Karpas-422 (cell line): ENCODE results near the gene SNX33. TPM values are rescaled to one million over a fixed set of nuclear protein-coding genes. Genes with fewer than 3 reads are reported as not detected.
A peak's percentile ranks its signal among the peaks of the same experiment; 100 is the strongest.

Source experiments
- DNase-seq: peaks from one replicate; pipeline ENCODE4 v3.0.0-alpha.2; 2015
- H2AFZ ChIP-seq: fragments of 200-600 bp; sonication (generic); 2 replicates; pipeline ENCODE4 v1.6.1; 2014; ENCODE audit warnings: antibody characterized with exemption, low read length, mixed read lengths
- H3K27ac ChIP-seq: fragments of 200-600 bp; sonication (generic); 2 replicates; pipeline ENCODE4 v1.5.1; 2014; ENCODE audit warnings: mild to moderate bottlenecking, low read length, moderate library complexity
- H3K27me3 ChIP-seq: fragments of 200-600 bp; sonication (generic); 2 replicates; pipeline ENCODE4 v1.6.1; 2014; ENCODE audit warnings: low read length, mixed read lengths
- H3K36me3 ChIP-seq: fragments of 200-600 bp; sonication (generic); 2 replicates; pipeline ENCODE4 v1.6.1; 2014; ENCODE audit warnings: low read length, mixed read lengths; ENCODE audit not compliant: insufficient read depth
- H3K4me1 ChIP-seq: fragments of 200-600 bp; sonication (generic); 2 replicates; pipeline ENCODE4 v1.6.1; 2014; ENCODE audit warnings: mild to moderate bottlenecking, low read length, mixed read lengths
- H3K4me2 ChIP-seq: fragments of 200-600 bp; sonication (generic); 2 replicates; pipeline ENCODE4 v1.6.1; 2014; ENCODE audit warnings: low read length, low read depth, mild to moderate bottlenecking; ENCODE audit not compliant: poor library complexity, severe bottlenecking
- H3K4me3 ChIP-seq: fragments of 200-600 bp; sonication (generic); 2 replicates; pipeline ENCODE4 v1.5.1; 2014; ENCODE audit warnings: mild to moderate bottlenecking, antibody characterized with exemption, low read length, mixed read lengths
- H3K79me2 ChIP-seq: fragments of 200-600 bp; sonication (generic); 2 replicates; pipeline ENCODE4 v1.6.1; 2014; ENCODE audit warnings: mild to moderate bottlenecking, low read length, mixed read lengths
- H3K9ac ChIP-seq: fragments of 200-600 bp; sonication (generic); 2 replicates; pipeline ENCODE4 v1.6.0; 2014; ENCODE audit warnings: low read length
- H3K9me2 ChIP-seq: fragments of 200-600 bp; sonication (generic), shearing (Covaris generic); replicated peaks from 2 replicates; pipeline ENCODE4 v1.6.0; 2014; ENCODE audit warnings: mild to moderate bottlenecking, low read length, moderate library complexity; ENCODE audit not compliant: insufficient read depth
- H3K9me3 ChIP-seq: fragments of 300-700, 200-600 bp; sonication (generic); 2 replicates; pipeline ENCODE4 v1.6.1; 2014; ENCODE audit warnings: low read length, mixed read lengths
- H4K20me1 ChIP-seq: fragments of 200-600 bp; sonication (generic); 2 replicates; pipeline ENCODE4 v1.6.1; 2014; ENCODE audit warnings: mild to moderate bottlenecking, antibody characterized with exemption, low read length, low read depth; ENCODE audit not compliant: insufficient read depth
- total RNA-seq: library from RNA; depleted of rRNA; stranded (reverse); fragments of >200 nt; shearing (Covaris generic); gene quantifications from 2 replicates; pipeline ENCODE4 v1.2.3, GENCODE V29; 2014; ENCODE audit warnings: low replicate concordance; rRNA removed

SNX33 gene
- total RNA-seq = 0.07 TPM in 1 of 2 replicates, not detected in the other

DNA sequence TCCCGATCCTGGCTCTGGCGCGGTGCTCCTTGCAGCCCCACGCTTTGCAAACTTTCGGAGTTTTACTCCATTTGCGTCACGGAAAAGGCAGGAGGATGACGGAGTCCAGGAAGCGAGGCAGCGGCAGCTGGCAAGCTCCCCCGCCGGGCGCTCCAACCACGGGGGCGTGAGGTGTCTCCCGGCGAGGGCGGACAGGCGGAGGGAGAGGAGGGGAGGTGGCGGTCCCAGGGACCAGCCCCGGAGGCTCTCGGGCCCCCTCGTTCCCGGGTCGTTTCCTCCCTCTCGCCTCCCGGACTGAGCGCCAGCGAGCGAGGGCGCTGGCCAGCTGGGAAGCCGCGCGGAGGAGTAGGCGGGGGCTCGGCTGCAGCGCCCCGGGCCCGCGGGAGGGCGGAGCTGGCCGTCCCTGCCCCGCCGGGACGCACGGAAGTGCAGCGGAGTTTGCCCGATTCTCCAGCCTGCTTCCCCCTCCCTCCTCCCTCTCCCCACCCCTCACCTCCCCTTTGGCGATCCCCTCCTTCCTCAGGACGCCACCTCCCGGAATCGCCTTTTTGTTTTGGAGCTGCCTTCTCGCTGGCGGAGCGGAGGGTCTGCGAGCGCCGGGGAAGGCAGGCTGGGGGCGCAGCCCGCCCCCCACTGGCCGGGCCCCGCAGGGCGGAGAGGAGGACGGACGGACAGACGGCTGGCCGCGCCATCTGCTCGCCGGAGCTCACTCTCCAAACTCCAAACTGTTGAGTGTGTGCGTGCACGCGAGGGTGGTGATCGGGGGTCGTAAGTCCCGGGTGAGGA is at the start of gene SNX33:
Gene SNX33, plus strand, starts transcription at position 543 of the 786 bp plus-strand sequence. CDS start 1,191 bp downstream, outside the sequence.
- Histone ChIP-seq H3K27me3 (no peaks in the 10 kb centered on the region), H3K4me3 (peak within 1 kb of the TSS; percentile 34; the same call in 1 of the 2 replicates), H2AFZ (no peak within 1 kb of the TSS), H3K9me2 (no peaks in the 10 kb centered on the region), H3K79me2 (no peaks in the 10 kb centered on the region), H3K27ac (no peak within 1 kb of the TSS), H3K4me1 (peaks cover 11% of the 10 kb centered on the region), H3K9ac (peak within 1 kb of the TSS; percentile 33; the same call in 1 of the 2 replicates), H4K20me1 (no peaks in the 10 kb centered on the region), H3K4me2 (peak within 1 kb of the TSS; percentile 44), H3K9me3 (no peaks in the 10 kb centered on the region), H3K36me3 (no peaks in the 10 kb centered on the region)
- DNase-seq = no peak

DNA sequence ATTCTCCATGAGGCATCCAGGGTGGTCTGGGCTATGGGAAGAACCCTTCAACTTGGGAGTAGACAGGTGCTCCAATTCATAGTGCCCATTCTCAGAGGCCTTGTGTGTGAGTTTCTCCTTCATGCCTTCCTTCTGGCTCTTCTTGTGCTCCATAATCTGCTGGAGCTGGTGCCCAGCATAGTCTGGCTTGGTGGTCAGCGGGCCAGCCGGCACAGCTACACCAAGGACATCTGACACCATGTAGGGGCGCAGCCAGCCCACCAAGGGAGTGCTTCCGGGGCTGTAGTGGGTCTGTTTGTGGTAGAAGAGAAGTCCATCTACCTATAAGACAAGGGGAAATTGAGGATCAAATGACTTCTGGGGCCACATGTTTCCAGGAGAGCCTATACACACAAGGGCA is 49.4 kb upstream of the SNX33 start:
- Histone ChIP-seq H3K4me2 (no peak overlapping the region), H3K27ac (no peak overlapping the region), H3K79me2 (no peaks in the 10 kb centered on the region), H2AFZ (no peak overlapping the region), H4K20me1 (no peaks in the 10 kb centered on the region), H3K9me3 (no peaks in the 10 kb centered on the region), H3K36me3 (peaks cover 29% of the 10 kb centered on the region), H3K27me3 (no peaks in the 10 kb centered on the region), H3K4me1 (no peaks in the 10 kb centered on the region), H3K9ac (no peak overlapping the region), H3K9me2 (no peaks in the 10 kb centered on the region), H3K4me3 (no peak overlapping the region)
- DNase-seq = no peak

DNA sequence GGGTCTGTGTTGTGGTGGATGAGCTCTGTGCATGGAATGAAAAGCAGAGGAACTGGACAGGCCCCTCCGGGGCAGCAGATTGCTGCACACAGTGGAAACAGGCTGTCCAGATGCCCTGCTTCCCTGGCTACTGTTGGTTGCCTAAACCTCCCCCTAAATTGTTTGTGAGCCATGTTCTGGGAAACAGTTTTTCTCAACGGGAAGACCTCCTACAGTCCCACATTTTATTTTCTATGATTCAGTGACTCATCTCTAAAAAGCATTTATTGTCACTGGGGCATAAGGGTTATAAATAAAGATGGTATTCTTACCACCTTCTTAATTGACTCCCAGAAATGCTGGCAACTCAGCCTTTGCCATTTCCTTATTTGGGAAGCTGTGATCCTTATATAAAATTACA is 48.3 kb upstream of the SNX33 start:
- no peaks in the 10 kb centered on the region for H4K20me1 ChIP-seq
- no peak overlapping the region for H3K4me2 ChIP-seq
- H3K9ac ChIP-seq = no peak overlapping the region
- no peak overlapping the region for H3K4me3 ChIP-seq
- no peaks in the 10 kb centered on the region for H3K4me1 ChIP-seq
- no peak for DNase-seq
- H2AFZ ChIP-seq = no peak overlapping the region
- H3K27ac ChIP-seq = no peak overlapping the region
- no peaks in the 10 kb centered on the region for H3K27me3 ChIP-seq
- no peaks in the 10 kb centered on the region for H3K9me3 ChIP-seq
- H3K79me2 ChIP-seq = no peaks in the 10 kb centered on the region
- peaks cover 29% of the 10 kb centered on the region for H3K36me3 ChIP-seq
- H3K9me2 ChIP-seq = no peaks in the 10 kb centered on the region

- DNase-seq = no peak
- no peak overlapping the region for H3K27ac ChIP-seq
- no peaks in the 10 kb centered on the region for H3K79me2 ChIP-seq
- no peaks in the 10 kb centered on the region for H3K4me1 ChIP-seq
- no peak overlapping the region for H3K9ac ChIP-seq
- no peaks in the 10 kb centered on the region for H3K27me3 ChIP-seq
- H3K36me3 ChIP-seq = peaks cover 28% of the 10 kb centered on the region
- H3K4me2 ChIP-seq = no peak overlapping the region
- H3K9me3 ChIP-seq = no peaks in the 10 kb centered on the region
- no peaks in the 10 kb centered on the region for H4K20me1 ChIP-seq
- H3K4me3 ChIP-seq = no peak overlapping the region
- no peaks in the 10 kb centered on the region for H3K9me2 ChIP-seq
- no peak overlapping the region for H2AFZ ChIP-seq
Observed at GRCh38 chr15:75606026-75606425, 41.7 kb upstream of the SNX33 start.

DNA sequence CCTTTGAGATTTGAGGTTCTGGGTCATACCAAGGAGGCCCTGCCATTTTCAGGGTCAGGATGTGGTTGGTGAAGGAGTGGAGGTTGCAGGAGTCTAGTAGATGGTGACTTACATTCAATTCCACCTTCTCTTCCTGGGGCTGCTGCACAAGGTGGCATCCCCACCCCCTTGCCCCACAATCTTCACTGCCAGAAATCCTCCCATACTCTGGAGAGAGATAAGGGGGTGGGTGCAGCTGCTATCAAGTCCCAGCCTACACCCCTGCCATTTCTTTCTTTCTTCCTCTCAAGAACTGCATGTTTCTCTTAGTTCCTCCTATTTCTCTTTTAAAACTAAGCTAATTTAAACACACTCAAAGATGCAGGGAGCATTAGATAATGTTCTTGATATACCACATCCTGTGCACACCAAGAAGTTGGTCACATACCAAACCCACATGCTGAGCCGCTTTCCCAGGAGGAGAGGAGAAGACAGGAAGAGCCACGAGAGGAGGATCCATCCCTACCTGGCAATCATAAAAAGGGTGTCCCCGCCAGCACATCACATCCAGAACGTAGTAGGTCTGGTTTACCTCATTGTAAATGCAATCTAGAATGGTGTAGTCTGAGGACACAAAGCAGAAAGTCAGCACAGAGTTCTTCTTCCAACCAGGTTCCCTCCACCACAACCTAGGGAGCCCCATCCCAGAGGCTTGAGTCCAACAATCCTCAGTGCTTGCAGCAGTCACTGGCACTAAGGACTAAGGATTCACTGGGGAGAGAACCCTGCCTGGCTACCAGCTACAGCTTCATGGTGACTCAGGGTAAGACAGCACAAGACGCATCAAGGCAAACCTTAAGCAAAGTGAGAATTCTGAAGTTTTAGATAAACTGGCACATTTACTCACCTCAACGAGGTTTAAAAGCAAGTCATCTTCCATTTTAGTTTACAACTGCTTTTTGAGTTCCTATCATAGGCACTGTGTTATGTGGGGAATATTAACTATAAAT is 40.7 kb upstream of the SNX33 start:
- Histone ChIP-seq H3K36me3 (peaks cover 27% of the 10 kb centered on the region), H3K27me3 (no peaks in the 10 kb centered on the region), H3K27ac (no peak overlapping the region), H2AFZ (no peak overlapping the region), H3K4me1 (no peaks in the 10 kb centered on the region), H3K9me2 (no peaks in the 10 kb centered on the region), H3K4me3 (no peak overlapping the region), H4K20me1 (no peaks in the 10 kb centered on the region), H3K4me2 (no peak overlapping the region), H3K9me3 (no peaks in the 10 kb centered on the region), H3K9ac (no peak overlapping the region), H3K79me2 (no peaks in the 10 kb centered on the region)
- DNase-seq = no peak

DNA sequence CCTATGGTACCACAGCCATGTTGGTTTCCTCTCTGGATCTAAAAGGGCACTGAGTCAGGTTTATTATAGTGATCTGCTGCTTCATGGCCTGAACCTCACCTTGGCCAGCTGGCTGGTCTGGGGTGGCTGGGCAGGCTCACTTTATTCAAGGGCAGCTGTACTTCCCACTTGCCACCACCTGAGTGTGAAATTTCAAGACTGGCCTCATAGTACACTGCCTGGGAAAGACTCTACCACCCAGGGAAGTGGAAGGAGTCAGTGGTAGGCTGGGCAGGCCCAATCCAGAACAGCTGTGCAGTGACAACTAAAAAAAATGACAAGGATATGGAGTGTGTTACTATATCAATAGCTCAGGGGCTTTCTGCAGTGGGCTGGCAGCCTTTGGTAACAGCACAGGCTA is 30.9 kb upstream of the SNX33 start:
- H3K36me3 ChIP-seq = peaks cover 51% of the 10 kb centered on the region
- H3K4me2 ChIP-seq = no peak overlapping the region
- DNase-seq = no peak
- no peaks in the 10 kb centered on the region for H3K9me3 ChIP-seq
- H3K9me2 ChIP-seq = no peaks in the 10 kb centered on the region
- no peak overlapping the region for H3K4me3 ChIP-seq
- no peak overlapping the region for H2AFZ ChIP-seq
- H3K79me2 ChIP-seq = 0 out of 2 replicates have a peak, but pooled peaks cover 4% of the 10 kb centered on the region
- H3K27ac ChIP-seq = no peak overlapping the region
- H3K27me3 ChIP-seq = no peaks in the 10 kb centered on the region
- H4K20me1 ChIP-seq = no peaks in the 10 kb centered on the region
- no peak overlapping the region for H3K9ac ChIP-seq
- no peaks in the 10 kb centered on the region for H3K4me1 ChIP-seq

GRCh38 chr15:75620058-75620820 is 27.5 kb upstream of the SNX33 start:
- H3K36me3 ChIP-seq = peaks cover 35% of the 10 kb centered on the region
- H3K4me2 ChIP-seq = no peak overlapping the region
- H3K4me3 ChIP-seq = no peak overlapping the region
- no peak overlapping the region for H3K9ac ChIP-seq
- peaks cover 3% of the 10 kb centered on the region; the same call in 1 of the 2 replicates for H3K4me1 ChIP-seq
- no peaks in the 10 kb centered on the region for H3K9me2 ChIP-seq
- peaks cover 17% of the 10 kb centered on the region; the same call in 1 of the 2 replicates for H3K79me2 ChIP-seq
- no peak overlapping the region for H3K27ac ChIP-seq
- no peaks in the 10 kb centered on the region for H4K20me1 ChIP-seq
- DNase-seq = no peak
- no peak overlapping the region for H2AFZ ChIP-seq
- H3K27me3 ChIP-seq = no peaks in the 10 kb centered on the region
- no peaks in the 10 kb centered on the region for H3K9me3 ChIP-seq
